SK-MEL-5 (cell line): Measurements from ENCODE around the gene FRMD8. TPM values are rescaled to one million over a fixed set of nuclear protein-coding genes. Genes with fewer than 3 reads are reported as not detected.
"Not testable (repeated sequence)": the region's sequence is repeated elsewhere in the genome, so short reads cannot be mapped to it uniquely, and the experiment has no call there.

Experiments
- DNase-seq: peaks from one replicate; pipeline ENCODE4 v3.0.0-alpha.2; 2016; ENCODE audit warnings: low read depth, low spot score
- in situ Hi-C: cut with HindIII; loops from 2 replicates; pipeline ENCODE4 v1.10.0; 2016; ENCODE audit warnings: low sequenced_read_pairs, high pct_unique_total_duplicates, low pct_unique_long_range_greater_than_20kb
- total RNA-seq: library from RNA; depleted of rRNA; stranded (reverse); fragments of >200 nt; shearing (Covaris generic); gene quantifications from 2 replicates; pipeline ENCODE4 v1.2.3, GENCODE V29; 2014

Gene FRMD8
- total RNA-seq, 1 experiment from 2014 or later, result 37.5 TPM

GRCh38 chr11:65438257-65439151 lies 52.1 kb downstream of the FRMD8 start:
- peak; percentile 28 for DNase-seq
- in situ Hi-C loops, result no loop called here

- in situ Hi-C loops, result no loop called here
- peak; percentile 45 for DNase-seq
These were observed 53.1 kb downstream of the FRMD8 start for GRCh38 chr11:65439331-65440181.

- in situ Hi-C loops, result no loop called here
These were observed 54.5 kb downstream of the FRMD8 start for GRCh38 chr11:65440831-65441499.

DNA sequence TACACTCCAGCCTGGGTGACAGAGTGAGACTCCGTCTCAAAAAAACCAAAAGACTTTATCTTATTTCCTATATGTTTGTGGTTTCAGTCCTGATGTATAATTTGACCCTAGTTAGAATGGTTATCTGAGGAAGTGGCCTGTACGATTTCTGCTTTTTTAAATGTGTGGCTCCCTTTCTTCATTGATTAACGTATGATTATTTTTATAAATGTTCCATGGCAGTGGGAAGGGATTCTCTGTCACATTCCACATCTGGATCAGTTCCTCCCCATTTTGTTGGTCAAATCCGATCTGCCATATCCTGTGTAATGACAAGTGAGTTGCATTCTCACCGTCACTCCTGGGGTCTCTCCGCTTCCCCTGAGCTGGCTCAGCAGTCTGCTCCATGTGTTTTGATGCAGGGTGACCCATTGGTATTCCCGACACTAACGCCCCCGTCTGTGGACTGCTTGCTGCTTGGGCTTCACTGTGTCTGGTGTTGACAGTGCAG lies 56.5 kb downstream of the FRMD8 start:
- peak; percentile 40 for DNase-seq
- in situ Hi-C loops, result no loop called here

More at GRCh38 chr11:65440831-65441499, 54.5 kb downstream of the FRMD8 start:
- peak; percentile 40 for DNase-seq

DNA sequence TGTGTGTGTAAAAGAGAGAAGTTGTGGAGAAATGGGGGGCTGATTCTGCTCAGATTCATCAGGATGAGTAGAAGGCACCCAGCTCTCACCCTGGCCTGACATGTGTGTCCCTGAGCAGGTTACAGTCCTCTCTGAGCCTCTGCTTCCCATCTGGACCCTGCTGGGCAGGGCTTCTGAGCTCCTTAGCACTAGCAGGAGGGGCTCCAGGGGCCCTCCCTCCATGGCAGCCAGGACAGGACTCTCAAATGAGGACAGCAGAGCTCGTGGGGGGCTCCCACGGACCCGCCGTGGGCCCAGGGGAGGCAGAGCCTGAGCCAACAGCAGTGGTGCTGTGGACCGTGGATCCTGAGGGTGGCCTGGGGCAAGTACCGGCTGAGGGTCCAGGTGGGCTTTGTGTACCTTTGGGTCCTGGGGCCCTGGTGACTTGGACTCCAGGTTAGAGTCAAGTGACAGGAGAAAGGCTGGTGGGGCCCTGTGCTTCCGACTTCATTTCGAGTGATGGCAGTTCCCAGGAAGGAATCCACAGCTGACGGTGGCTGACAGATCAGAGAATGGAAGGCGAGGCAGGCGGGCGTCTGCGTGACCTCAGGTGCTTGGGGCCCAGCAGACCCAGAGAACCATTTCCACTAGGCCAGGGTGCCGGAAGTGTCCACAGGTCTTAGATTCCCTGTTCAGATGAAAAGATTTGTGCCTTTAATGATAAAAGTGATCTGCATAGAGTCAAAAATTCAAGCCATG lies 58.0 kb downstream of the FRMD8 start:
- DNase-seq, result peak; percentile 27

DNA sequence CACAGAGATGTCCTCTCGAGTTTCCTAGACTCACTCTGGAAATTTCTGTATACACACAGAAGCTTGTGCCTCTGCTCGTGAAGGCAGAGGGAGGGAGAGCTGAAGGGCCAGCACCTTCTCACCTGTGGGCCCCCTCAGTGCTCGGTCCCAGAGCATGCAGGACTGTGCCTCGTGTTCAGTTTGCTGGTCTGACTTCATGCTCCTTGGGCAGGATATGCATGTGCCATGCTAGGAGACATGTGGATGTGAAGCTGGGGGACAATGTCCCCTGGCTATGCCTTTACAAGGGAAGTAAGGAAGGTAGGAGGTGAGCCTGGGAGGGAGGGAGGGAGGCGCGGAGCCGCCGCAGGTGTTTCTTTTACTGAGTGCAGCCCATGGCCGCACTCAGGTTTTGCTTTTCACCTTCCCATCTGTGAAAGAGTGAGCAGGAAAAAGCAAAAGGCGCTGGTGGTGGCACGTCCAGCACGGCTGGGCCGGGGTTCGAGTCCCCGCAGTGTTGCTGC lies 58.7 kb downstream of the FRMD8 start:
- peak; percentile 43 for DNase-seq
- in situ Hi-C loops, result no loop called here

More for the DNA sequence above, 58.0 kb downstream of the FRMD8 start:
- in situ Hi-C loops, result no loop called here

DNA sequence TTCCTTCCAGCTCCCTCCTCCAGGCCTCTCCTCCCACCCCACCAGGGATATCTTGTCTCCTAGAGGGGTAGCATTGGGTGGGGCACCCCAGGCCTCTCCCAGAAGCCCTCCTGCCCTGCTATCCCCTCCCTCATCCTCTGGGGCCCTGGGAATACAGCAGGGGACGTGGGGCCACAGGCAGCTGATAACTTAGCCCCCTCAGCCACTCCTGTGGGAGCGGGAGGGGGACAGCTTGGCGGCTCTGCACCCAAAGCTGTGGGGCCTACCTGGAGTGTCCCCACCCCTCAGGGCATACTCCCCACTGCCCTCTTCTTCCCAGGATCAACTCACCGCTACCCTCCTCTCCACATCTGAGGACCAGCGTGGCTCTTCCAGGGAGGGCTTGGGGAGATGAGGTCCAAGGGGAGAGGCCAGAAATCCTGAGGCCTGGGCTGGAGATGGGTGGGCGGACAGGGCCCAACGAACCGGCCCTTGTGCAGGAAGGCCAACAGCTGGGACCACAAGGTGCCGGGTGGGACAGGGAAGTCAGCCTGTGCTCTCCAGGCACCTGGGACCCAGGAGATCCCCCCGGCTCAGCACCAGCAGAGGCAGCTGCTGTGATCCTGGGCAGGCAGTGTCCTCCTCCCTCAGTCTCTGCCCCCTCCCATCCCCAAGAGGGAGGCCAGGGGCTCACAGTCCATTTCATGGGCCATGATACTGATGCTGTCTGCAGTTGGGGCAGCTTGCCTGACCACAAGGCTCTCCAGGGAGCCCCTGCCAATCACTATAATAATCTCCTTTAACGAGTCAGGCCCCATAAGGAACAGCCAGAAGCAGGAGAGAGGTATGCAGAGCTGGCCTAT lies 59.4 kb downstream of the FRMD8 start:
- in situ Hi-C loops, result no loop called here
- peak; percentile 57 for DNase-seq

- peak; percentile 43 for DNase-seq
These were observed 60.2 kb downstream of the FRMD8 start for GRCh38 chr11:65446446-65447277.

GRCh38 chr11:65448074-65448417 lies 61.6 kb downstream of the FRMD8 start:
- DNase-seq, result no peak
- in situ Hi-C loops, result no loop called here

More at GRCh38 chr11:65446446-65447277, 60.2 kb downstream of the FRMD8 start:
- in situ Hi-C loops, result no loop called here

DNA sequence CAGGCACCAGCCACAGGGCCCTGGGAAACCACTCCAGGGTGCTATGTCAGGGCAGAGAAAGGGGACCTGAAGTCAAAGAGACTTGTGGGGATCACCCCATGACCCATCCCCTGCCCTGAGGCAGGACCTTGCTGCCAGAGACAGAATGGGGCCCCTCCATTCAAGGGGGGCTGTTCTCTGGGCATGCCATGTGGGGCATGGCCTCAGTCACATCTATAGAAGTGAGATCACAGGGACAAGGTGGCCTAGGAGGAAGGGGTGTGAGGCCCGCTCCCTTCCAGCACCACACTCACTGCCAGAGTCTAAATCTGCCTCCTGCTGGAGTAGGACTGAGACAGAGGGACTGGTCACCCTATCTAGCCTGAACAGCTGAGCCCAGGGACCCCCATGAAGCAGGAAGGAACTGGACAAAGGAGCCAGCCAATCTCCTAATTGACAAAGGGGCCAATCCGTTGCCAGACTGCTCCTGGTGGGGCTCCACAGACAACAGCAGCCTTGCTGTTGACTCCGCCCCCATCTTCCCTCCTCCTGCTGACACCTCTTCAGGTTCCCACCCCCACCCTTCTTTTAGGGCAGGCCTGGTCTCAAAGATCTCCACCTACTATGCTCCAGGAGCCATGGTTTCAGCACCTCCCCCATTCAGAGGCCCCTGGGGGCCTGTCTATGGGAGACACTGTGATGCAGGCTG lies 62.1 kb downstream of the FRMD8 start:
- in situ Hi-C loops, result no loop called here
- peak; percentile 67 for DNase-seq

DNA sequence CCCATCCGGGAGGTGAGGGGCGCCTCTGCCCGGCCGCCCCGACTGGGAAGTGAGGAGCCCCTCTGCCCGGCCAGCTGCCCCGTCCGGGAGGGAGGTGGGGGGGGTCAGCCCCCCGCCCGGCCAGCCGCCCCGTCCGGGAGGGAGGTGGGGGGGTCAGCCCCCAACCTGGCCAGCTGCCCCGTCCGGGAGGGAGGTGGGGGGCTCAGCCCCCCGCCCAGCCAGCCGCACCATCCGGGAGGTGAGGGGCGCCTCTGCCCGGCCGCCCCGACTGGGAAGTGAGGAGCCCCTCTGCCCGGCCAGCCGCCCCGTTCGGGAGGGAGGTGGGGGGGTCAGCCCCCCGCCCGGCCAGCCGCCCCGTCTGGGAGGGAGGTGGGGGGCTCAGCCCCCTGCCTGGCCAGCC lies 64.9 kb downstream of the FRMD8 start:
- in situ Hi-C loops, DNase-seq: not testable (repeated sequence)

- in situ Hi-C loops, result not testable (repeated sequence)
These were observed 65.8 kb downstream of the FRMD8 start for GRCh38 chr11:65452259-65452658.

DNA sequence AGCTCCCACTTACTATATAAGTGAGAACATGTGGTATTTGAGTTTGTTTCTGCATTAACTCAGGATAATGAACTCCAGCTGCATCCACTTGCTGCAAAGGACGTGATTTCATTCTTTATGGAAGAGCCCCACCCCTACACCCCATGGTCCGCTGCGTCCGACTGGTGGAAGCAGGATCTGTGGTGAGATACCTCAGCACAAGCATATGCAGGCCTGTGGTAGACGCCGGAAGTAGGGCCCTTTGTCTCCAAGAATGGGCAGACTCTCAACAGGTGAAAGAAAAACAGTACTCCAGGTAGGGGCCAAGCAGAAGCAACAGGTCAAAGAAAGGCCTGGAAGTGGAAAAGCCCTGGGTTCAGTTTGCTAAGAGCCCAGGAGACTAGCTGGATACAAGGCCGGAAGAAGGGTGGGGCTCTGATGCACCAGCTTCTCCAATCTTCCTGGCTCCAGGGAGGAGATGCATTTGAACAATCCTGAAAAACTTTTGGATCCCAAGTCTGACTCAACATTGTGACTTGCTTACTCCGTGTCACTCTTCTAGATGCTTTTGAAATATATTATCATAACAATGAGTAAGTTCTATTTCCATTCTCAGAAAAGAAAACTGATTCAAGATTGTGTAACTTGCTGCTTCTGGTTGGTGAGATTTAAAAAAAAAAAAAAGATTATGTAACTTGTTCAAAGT lies 66.5 kb downstream of the FRMD8 start:
- no peak for DNase-seq
- in situ Hi-C loops, result no loop called here

More at GRCh38 chr11:65452259-65452658, 65.8 kb downstream of the FRMD8 start:
- DNase-seq, result not testable (repeated sequence)

DNA sequence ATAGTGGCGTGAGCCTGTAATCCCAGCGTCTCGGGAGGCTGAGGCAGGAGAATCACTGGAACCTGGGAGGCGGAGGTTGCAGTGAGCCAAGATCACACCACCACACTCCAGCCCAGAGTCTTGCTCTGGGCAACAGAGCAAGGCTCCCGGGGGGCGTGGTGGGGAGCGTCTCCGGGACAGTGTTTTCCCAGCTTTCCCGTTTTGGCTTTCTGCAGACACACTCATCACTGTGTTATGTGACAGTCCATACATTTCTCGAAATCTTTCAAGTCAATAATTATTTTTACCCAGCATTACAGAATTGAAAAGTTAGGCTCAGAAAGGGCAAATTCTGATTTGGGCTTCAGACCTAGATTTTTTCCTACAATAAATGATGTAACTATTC lies 67.9 kb downstream of the FRMD8 start:
- DNase-seq, result no peak
- in situ Hi-C loops, result no loop called here
